GM11168 (cell line): Measurements from ENCODE around the gene ZNF445.
"Not testable (repeated sequence)": the region's sequence is repeated elsewhere in the genome, so short reads cannot be mapped to it uniquely, and the experiment has no call there.

ENCODE experiments used
- in situ Hi-C: fragments of 300-500 bp; cut with MboI; formaldehyde crosslinking; loops from one replicate; pipeline ENCODE4 v1.12.0; 2022; ENCODE audit warnings: low sequenced_read_pairs; ENCODE audit not compliant: unreplicated experiment

The ZNF445 gene

GRCh38 chr3:44478055-44478468, 592 bp upstream of the ZNF445 start:
- in situ Hi-C loops = no loop called here

GRCh38 chr3:44476963-44477311, 533 bp downstream of the ZNF445 start:
- in situ Hi-C loops = no loop called here

- in situ Hi-C loops = no loop called here
Measured at GRCh38 chr3:44476181-44476611, 1.3 kb downstream of the ZNF445 start.

GRCh38 chr3:44474886-44475285, 2.6 kb downstream of the ZNF445 start:
- in situ Hi-C loops = not testable (repeated sequence)

GRCh38 chr3:44470430-44470829, 7.0 kb downstream of the ZNF445 start:
- in situ Hi-C loops = no loop called here

- in situ Hi-C loops = no loop called here
Measured at GRCh38 chr3:44469914-44470313, 7.6 kb downstream of the ZNF445 start.

GRCh38 chr3:44468572-44469520, 8.6 kb downstream of the ZNF445 start:
- in situ Hi-C loops = no loop called here

- in situ Hi-C loops = not testable (repeated sequence)
Measured at GRCh38 chr3:44468099-44468537, 9.4 kb downstream of the ZNF445 start.

- in situ Hi-C loops = no loop called here
Measured at GRCh38 chr3:44467241-44467640, 10.2 kb downstream of the ZNF445 start.

GRCh38 chr3:44464920-44465319, 12.6 kb downstream of the ZNF445 start:
- in situ Hi-C loops = not testable (repeated sequence)

GRCh38 chr3:44464509-44464908, 13.0 kb downstream of the ZNF445 start:
- in situ Hi-C loops = no loop called here

- in situ Hi-C loops = not testable (repeated sequence)
Measured at GRCh38 chr3:44460050-44460449, 17.4 kb downstream of the ZNF445 start.

GRCh38 chr3:44455318-44455717, 22.2 kb downstream of the ZNF445 start:
- in situ Hi-C loops = no loop called here

- in situ Hi-C loops = no loop called here
Measured at GRCh38 chr3:44454258-44454657, 23.2 kb downstream of the ZNF445 start.

- in situ Hi-C loops = no loop called here
Measured at GRCh38 chr3:44451441-44451840, 26.0 kb downstream of the ZNF445 start.

- in situ Hi-C loops = no loop called here
Measured at GRCh38 chr3:44446929-44447328, 30.5 kb downstream of the ZNF445 start.

GRCh38 chr3:44445786-44446185, 31.7 kb downstream of the ZNF445 start:
- in situ Hi-C loops = no loop called here

- in situ Hi-C loops = no loop called here
Measured at GRCh38 chr3:44444896-44445691, 32.4 kb downstream of the ZNF445 start.

- in situ Hi-C loops = no loop called here
Measured at GRCh38 chr3:44444437-44444836, 33.0 kb downstream of the ZNF445 start.

GRCh38 chr3:44442596-44443309, 34.7 kb downstream of the ZNF445 start:
- in situ Hi-C loops = no loop called here
